ENCODE measurements around the gene TBC1D8. TPM values are rescaled to one million over a fixed set of nuclear protein-coding genes. Genes with fewer than 3 reads are reported as not detected.

TBC1D8 gene
- total and polyA plus RNA-seq, 9 of the 15 experiments (the other 6 are each of a cell fraction or from before 2014, with no cell fraction given): 0.36 to 1.3 (median 0.82) TPM

- TF ChIP-seq RREB1 (CRISPR knock-in tag; IDR thresholded peaks at IDR 0.05) (no peak), NR0B1 (IDR thresholded peaks at IDR 0.05; ENCODE audit: partially characterized antibody) (no peak), NR3C1 (CRISPR knock-in tag; IDR thresholded peaks at IDR 0.05) (no peak), MLX (CRISPR knock-in tag; conservative IDR thresholded peaks at IDR 0.05) (no peak), ARID1B (IDR thresholded peaks at IDR 0.05) (peak; percentile 79), ZNF57 (CRISPR knock-in tag; IDR thresholded peaks at IDR 0.05) (no peak), MTA1 (IDR thresholded peaks at IDR 0.05; ENCODE audit: borderline replicate concordance) (no peak), ZBTB33 (CRISPR knock-in tag; IDR thresholded peaks at IDR 0.05) (0 out of 2 replicates have a peak, but pooled peaks have one; percentile 67), KLF13 (tag; IDR thresholded peaks at IDR 0.05; ENCODE audit: borderline replicate concordance, low read depth) (no peak), MCM2 (IDR thresholded peaks at IDR 0.05; ENCODE audit: low read depth) (no peak), PTRF (tag; IDR thresholded peaks at IDR 0.05) (no peak), MYC (IDR thresholded peaks at IDR 0.05; ENCODE audit: low read depth, low read length) (no peak), MYC (CRISPR knock-in tag; IDR thresholded peaks at IDR 0.05; ENCODE audit: borderline replicate concordance, low read depth) (no peak), CREB5 (CRISPR knock-in tag; IDR thresholded peaks at IDR 0.05) (no peak), BACH1 (tag; IDR thresholded peaks at IDR 0.05) (peak; percentile 94), FOXM1 (IDR thresholded peaks at IDR 0.05; ENCODE audit: low read depth) (0 out of 2 replicates have a peak, but pooled peaks have one; percentile 17), FOXM1 (CRISPR knock-in tag; IDR thresholded peaks at IDR 0.05; ENCODE audit: low read depth) (no peak)
Measured at GRCh38 chr2:101199251-101199791, 48.1 kb upstream of the TBC1D8 start (continued).

All from K562 (cell line).